ENCODE measurements around the gene RAB31. TPM values are rescaled to one million over a fixed set of nuclear protein-coding genes. Genes with fewer than 3 reads are reported as not detected.

Gene RAB31
- total RNA-seq, 1 donor from 2014 or later: 37.5 TPM

DNA sequence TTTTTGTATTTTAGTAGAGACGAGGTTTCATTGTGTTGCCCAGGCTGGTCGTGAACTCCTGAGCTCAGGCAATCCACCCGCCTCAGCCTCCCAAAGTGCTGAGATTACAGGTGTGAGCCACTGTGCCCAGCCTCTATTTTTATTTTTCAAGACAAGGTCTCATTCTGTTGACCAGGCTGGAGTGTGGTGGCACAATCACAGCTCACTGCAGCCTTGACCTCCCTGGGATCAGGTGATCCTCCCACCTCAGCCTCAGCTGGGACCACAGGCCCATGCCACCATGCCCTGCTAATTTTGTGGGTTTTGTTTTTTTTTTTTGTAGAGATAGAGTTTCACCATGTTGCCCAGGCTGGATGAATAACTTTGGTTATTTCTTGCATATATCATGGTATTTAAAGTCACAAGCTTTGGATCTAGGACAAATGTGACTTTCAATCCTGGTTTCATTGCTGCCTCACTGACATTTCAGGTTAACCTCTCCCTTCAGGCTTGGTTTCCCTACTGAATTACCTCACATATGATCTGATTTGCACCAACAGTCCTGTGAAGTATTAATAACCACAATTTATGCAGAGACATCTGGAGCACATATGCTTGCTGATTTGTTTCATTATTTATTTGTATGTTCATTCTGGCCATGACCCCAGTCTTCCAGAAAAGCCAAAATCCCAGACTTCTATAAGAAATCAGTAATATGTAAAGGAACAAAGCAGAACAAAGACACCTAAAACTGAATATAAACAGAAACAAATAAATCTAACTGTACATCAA, 17.5 kb upstream of the RAB31 start:
- DNase-seq (ENCODE audit: low spot score in 2 of 2) (no peak), FAIRE-seq (no peak)

DNA sequence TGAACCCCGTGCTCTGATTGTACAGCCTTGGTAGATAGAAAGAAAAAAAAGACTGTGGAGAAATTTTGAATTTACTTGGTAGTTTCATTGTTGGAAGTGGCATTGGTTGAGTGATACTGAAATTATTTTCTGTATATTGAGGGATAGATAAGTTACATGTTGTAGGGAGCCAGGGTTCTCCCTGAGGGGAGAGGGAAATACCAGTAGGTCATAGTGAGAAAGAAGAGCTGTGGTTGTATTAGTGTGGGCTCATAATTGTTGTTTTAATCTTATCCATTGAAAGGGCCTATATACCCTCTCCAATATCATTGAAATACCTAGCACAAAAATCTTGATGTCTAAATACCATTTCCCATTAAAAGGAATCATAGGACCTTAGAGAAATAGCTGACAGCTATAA, 16.9 kb upstream of the RAB31 start:
- DNase-seq (ENCODE audit: low spot score in 2 of 2) (no peak), FAIRE-seq (no peak)

DNA sequence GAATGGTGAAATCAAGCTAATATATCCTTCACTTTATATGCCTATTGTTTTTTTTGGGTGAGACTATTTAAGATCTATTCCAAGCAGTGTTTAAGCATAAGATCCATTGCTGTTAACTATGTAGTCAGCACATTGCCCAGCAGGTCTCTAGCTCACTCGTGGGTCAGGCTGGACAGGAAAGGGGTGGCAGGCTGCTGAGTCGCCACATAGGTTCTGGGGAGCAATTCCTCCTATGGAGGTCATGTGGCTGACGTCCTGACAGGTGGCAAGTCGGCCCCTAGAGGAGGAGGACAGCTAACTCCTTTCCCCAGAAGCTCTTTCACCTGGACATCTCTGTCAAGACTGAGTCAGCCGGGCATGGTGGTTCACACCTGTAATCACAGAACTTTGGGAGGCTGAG, 13.9 kb upstream of the RAB31 start:
- DNase-seq (ENCODE audit: low spot score in 2 of 2): no peak
- FAIRE-seq: no peak

- FAIRE-seq: no peak
Observed at GRCh38 chr18:9694952-9695495, 13.1 kb upstream of the RAB31 start.

GRCh38 chr18:9695605-9696004, 12.5 kb upstream of the RAB31 start:
- FAIRE-seq (no peak), DNase-seq (ENCODE audit: low spot score in 2 of 2) (no peak)

More at GRCh38 chr18:9694952-9695495, 13.1 kb upstream of the RAB31 start:
- no peak for DNase-seq (ENCODE audit: low spot score in 2 of 2)

GRCh38 chr18:9696112-9696511, 12.0 kb upstream of the RAB31 start:
- FAIRE-seq (no peak), DNase-seq (ENCODE audit: low spot score in 2 of 2) (no peak)

GRCh38 chr18:9696701-9697100, 11.4 kb upstream of the RAB31 start:
- FAIRE-seq: no peak
- no peak for DNase-seq (ENCODE audit: low spot score in 2 of 2)

DNA sequence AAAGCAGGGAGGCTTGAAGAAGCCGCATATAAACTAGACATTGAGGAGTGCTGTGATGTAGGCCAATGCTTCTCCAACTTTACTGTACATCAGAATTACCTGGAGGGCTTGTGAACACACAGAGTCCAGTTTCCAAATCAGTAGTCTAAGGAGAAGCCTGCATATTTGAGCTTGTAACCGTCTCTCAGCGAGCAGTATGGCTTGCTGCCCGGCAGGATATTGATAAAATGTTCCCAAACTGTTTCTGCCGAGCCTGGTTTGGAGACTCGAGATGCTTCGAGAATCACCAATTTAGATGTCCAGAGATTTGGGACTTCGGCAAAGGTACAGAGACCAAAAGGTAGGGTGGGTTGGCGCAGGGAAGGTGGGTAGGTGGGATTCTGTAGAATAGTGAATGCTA, 11.0 kb upstream of the RAB31 start:
- no peak for DNase-seq (ENCODE audit: low spot score in 2 of 2)
- FAIRE-seq: no peak

DNA sequence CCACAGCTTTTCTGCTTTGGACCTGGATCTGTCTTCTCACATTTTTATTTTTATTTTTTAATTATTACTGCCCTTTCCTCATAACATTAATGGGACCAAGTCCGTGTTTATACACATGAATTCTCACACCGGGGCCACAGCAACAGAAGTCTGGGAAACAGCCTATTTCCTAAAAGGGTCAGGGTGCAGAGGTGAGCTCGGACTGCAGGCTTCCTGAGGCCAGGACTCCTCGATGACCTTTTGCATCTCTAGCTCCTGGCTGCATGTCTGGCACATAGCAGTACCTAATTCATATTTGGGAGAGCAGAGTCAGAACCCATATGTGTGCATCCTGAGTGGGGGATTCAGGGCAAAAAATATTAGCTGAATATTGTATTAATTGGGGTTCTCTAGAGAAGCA, 9.6 kb upstream of the RAB31 start:
- no peak for FAIRE-seq
- no peak for DNase-seq (ENCODE audit: low spot score in 2 of 2)

GRCh38 chr18:9700261-9700796, 7.8 kb upstream of the RAB31 start:
- no peak for FAIRE-seq
- no peak for DNase-seq (ENCODE audit: low spot score in 2 of 2)

GRCh38 chr18:9701609-9702349, 6.3 kb upstream of the RAB31 start:
- FAIRE-seq: no peak
- DNase-seq (ENCODE audit: low spot score in 2 of 2): no peak

- FAIRE-seq (no peak), DNase-seq (ENCODE audit: low spot score in 2 of 2) (no peak)
Observed at GRCh38 chr18:9704233-9705118, 3.6 kb upstream of the RAB31 start.

- DNase-seq (ENCODE audit: low spot score in 2 of 2): no peak
- no peak for FAIRE-seq
Observed at GRCh38 chr18:9705183-9705829, 2.8 kb upstream of the RAB31 start.

GRCh38 chr18:9706081-9706935, 1.8 kb upstream of the RAB31 start:
- FAIRE-seq (no peak), DNase-seq (ENCODE audit: low spot score in 2 of 2) (no peak)

- FAIRE-seq: no peak
- DNase-seq (ENCODE audit: low spot score in 2 of 2): no peak
Observed at GRCh38 chr18:9707381-9708056, 582 bp upstream of the RAB31 start.

- no peak for DNase-seq (ENCODE audit: low spot score in 2 of 2)
- no peak for FAIRE-seq
Observed at GRCh38 chr18:9708434-9709303, 568 bp downstream of the RAB31 start.

DNA sequence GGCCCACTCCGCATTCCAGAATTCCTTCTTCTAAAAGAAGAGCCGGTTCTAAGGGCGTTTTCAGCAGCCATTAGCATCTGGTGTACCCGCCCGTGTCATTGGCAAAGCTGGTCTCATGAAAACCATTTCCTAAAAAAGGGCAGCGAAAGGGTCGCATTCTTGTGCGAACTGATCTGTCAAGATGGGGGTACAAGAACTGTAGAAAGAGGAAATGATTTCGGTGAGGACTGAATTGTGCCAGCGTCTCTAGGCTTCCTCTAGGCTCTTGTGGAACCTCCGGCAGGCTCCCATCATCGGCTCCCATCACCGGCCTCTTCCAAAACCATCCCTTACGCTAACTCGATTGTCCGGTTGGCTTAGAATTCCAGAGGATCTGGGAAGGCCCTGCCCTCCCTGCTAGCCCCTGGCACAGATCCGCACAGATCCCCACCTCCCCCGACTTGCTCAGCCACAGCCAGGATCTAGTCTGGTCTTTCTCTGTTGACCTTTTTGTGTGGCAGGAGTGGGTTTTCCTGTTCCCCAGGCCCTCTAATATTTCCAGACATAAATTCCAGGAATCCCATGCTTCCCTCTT, 1.3 kb downstream of the RAB31 start:
- FAIRE-seq: no peak

More for the DNA sequence above, 1.3 kb downstream of the RAB31 start:
- DNase-seq (ENCODE audit: low spot score in 2 of 2): no peak
